HG02981 (cell line): ENCODE measurements around the gene GFAP.

ENCODE experiments used
- ATAC-seq: cut with Tn5 transposase; IDR thresholded peaks from one replicate; pipeline ENCODE4 v1.9.1; 2021; ENCODE audit warnings: mild to moderate bottlenecking, moderate library complexity; ENCODE audit not compliant: unreplicated experiment

Gene GFAP

DNA sequence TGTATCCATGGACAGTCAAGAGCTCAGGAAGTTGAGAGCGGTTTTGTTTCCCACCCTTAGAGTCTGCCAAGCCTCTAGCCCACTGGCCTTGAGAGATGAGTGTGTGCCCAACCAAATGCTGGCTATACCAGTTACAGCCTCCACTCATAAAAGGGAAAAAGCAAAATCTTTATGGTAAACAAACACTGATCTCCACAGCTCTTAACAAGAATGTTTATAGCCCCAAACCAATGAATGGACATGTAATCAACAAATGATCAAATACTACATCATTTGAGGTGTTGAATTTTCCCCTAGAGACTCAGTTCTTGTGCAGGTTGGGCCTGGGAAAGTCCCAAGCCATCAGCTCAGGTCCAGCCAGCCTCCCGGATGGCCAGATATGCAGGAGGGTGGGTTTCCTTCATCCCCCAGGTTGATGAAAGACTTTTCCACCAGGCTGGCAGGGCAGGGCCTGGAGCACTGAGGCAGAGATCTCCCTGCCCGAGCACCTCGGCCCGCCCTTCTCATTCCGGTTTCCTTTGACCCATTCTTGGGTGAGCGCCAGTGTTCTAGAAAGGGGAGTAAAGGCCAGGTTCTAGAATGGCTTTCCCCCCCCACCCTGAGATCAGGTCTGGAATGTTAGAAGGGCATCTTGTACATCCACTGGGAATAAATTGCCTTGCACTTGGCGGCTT lies 12.2 kb downstream of the GFAP start:
- no peak for ATAC-seq

DNA sequence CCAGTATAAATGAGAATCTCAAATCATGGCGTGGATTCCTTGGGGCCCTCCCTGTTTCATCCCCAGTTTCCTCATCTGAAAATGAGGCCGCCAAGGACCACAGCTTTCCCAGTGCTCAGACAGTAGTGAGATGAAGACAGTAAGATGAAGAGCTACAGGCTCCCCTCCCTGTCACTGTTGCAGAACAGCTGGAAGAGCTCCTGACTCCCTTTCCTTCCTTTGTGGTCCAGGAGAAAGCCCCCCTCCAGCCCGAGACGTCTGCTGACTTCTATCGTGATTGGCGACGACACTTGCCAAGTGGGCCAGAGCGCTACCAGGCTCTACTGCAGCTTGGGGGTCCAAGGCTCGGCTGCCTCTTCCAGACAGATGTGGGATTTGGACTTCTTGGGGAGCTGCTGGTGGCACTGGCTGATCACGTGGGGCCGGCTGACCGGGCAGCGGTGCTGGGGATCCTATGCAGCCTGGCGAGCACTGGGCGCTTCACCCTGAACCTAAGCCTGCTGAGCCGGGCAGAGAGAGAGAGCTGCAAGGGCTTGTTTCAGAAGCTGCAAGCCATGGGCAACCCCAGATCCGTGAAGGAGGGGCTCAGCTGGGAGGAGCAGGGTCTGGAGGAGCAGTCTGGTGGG lies 13.1 kb downstream of the GFAP start:
- no peak for ATAC-seq

DNA sequence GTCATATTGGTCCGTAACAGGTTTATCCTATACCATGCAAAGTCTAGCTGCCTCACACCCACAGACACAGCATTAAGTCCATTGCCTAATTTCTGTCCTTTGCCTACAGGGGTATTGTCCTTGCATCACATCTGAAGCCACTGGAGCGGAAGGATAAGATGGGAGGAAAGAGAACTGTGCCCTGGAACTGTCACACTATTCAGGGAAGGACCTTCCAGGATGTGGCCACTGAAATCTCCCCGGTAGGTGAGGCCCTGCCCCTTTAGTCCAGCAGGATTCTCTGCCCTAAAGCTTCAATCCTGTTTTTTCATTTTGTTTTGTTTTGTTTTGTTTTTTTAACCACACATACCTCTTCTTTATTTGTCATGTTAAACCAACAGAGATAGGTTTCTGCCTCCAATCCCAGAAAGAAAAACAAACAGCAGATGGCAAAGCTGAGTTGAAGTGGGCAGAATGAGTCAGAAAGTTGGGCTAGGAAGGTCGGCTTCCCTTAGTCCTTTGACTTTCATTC lies 13.8 kb downstream of the GFAP start:
- no peak for ATAC-seq

DNA sequence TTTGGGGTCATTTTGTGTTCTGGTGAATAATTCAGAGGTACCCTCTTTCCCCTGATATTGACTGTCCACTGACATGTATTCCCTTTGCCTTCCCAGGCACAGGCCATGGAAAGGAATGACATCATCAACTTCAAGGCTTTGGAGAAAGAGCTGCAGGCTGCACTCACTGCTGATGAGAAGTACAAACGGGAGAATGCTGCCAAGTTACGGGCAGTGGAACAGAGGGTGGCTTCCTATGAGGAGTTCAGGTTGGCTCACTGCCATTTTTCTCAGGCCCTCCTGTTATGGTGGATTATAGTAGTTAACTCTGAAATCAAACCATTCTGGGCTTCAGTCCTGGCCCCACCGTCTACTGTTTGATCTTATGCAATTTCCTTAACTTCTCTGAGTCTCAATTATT lies 14.4 kb downstream of the GFAP start:
- no peak for ATAC-seq

DNA sequence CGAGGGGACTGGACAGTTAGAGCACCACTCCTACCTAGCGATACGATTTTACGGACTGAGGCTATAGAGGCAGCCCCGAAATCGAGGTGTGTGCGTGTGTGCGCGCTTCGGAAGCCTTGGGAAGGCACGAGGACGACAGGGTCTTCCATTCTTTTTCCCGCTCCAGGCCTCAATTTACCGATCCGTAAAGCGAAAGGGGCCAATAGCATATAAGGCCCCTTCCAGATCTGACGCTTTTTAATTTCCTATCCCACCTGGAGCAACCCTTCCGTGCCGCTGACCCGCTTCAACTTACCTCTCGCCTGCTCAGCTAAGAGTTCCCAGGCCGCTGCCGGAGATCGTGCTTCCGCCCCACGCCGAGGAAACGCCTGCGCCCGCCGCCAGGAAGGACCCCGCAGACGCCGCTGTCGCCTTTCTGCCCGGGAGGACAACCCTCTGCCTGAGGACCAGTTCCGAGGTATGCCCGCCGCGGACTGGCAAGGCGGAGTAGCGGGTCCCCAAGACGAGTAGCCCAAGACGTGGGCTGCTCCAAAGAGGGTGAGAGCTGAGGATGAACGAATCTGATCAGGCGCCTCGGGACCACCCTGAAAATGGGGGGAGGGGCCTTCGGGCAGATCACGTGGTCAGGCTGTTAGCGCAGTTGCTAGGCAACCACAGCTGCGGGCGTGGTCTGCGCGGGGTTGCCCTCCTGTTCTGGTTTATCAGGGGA lies 16.1 kb downstream of the GFAP start, which contains the start of gene EFTUD2:
TSS of gene EFTUD2 (minus strand) at position 372 of the 709 bp plus-strand sequence. CDS start 4,924 bp downstream, outside the sequence.
- peak; percentile 64 for ATAC-seq

DNA sequence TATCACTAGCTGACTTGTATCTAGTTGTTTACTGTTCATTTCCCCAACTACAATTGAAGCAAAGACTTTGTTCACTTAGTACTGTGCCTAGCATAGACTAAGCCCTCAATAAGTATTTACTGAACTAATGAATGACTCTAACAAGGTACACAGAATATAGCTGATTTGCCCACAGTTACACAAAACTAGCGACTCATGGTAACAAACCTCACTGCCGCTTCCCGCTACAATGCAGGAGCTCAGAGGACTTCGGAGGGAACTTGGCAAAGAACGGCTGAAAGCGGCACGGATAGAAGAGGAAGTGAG lies 16.6 kb downstream of the GFAP start:
- no peak for ATAC-seq

DNA sequence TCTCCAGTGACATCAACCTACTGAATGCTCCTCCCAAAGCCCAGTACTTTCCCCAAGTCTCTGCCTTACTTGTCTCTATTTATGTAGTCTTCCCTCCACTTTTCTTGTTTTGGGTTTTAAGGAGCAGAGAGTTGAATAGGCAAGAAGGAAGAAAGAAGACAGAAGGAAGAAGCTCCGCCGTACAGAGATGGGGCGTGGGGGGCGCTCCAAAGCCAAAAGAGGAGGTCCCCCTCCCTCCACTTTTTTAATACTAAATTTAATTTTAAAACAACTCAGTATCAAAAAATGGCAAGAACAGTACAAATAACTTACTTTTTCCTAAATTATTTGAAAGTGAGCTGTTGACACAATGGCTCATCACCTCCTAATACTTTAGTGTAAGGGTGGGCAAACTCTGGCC lies 20.7 kb downstream of the GFAP start:
- no peak for ATAC-seq

DNA sequence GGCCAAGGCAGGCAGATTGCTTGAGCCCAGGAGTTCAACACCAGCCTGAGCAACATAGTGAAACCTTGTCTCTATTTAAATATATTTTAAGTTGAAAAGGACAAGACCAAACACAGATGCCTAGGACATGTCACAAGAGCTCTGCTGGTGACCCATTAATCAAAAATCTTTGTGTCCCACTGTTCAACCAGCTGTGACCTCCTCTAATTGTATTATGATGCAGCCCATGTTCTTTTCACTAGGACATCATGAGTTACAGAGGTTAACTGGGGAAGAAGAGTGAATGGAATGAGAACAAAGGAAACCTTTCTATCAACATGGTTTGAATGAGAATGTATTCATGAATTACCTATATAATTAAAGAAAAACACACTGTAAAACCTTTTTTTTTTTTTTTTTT lies 23.1 kb downstream of the GFAP start:
- ATAC-seq, result no peak

DNA sequence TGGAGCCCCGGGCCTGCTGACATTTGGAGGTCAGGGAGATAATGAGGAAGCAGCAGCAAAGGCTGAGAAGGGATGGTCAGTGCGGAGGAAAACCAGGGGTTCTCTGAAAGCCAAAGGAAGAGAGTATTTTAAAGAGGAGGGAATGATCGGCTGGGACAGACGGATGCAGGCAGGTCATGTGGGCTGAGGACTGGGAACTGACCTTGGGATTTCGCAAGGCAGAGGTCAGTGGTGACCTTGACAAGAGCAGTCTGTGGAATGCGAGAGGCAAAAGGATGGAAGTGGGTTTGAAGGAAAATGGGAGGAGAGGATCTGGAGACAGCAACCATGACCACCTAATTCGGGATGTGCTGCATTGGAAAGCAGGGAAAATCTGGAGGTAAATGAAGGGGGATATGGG lies 26.3 kb downstream of the GFAP start:
- no peak for ATAC-seq

DNA sequence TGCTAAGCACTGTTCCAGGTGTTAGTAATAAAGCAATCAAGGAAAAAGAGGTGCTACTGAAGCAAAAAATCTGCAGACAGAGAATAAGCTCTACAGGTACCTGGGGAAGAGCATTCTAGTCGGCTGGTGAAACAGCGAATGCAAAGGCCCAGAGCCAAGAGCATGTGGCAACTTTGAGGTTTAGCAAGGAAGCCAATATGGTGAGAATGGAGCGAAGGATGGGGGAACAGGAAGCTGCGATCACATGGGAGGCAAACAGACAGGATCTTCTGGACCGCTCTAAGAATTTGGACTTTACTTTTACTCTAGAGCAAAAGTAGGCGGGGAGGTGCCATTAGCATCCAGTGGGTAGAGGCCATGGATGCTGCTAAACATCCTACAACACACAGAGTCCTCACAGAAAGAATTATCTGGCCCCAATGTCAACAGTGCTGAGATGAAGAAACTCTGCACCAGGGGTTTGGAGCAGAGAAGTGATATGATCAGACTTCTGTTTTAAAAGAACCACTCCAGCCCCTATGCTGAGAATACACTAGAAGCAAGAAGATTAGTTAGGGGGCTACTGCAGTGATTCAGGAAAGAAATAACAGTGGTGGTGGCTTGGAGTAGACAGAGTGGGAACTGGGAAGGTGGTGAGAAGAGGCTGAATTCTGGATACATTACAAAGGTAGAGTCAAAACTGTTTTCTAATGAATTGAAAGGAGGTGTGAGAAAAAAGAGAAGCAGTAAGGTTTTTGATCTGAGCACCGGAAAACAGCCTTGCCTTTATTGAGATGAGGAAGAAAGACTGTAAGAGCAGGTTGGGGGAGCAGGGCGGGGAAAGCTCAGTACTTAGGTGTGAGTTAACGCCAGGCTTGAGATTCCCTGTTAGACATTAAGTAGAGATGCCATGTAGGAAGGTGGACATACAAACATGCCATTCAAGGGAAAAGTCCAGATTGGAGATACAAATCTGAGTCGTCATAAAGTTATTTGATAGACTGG lies 27.0 kb downstream of the GFAP start:
- no peak for ATAC-seq

DNA sequence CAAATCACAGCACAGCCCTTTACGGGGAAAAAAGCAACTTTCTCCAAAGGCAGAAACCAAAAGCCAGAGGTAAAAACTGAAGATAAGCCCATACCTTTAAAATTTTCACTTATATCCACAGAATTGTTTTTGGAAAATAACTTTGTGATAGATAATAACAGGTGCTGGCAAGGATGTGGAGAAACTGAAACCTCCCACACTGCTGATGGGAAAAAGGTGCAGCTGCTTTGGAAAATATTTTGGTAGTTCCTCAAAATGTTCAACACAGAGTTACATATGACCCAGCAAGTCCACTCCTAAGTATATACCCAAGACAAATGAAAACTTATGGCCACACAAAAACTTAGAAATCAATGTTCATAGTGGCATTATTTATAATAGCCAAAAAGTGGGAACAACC lies 28.3 kb downstream of the GFAP start:
- ATAC-seq, result no peak

DNA sequence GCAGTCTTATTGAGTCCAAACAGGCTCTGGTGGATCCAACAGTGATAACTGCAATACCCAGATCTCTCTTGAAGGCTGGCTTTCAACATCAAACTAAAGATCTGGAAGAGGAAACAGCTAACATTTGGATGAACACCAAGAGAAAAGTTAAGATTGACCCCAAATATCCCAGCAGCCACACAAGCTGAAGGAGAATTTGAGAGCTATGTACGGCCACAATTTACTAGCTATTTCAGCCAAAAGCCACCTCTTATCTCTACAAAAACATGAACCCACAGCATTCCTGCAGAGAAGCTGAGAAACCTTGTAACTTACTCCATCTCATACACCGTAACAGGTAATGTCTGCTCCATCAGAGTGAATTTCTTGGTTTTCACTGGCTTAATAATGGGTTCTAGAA lies 30.4 kb downstream of the GFAP start:
- no peak for ATAC-seq

DNA sequence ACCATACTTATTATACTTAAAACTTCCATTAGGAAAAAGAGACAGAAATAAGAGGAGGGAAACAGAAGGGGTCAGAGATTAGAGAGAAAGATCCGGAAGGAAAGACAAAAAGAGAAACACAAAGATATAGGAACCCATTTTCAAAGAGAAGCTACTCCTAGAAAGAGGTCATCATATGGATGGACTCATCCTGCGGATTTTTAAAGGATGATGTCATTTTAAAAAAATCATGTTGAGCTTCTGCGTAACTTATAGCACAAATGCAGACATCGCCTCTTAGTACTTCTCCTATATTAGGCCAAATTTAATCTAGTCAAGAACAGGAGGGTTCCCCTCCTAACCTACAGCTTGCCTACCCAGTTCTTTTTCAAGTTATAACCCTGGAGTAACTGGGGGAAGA lies 34.2 kb downstream of the GFAP start:
- ATAC-seq, result no peak

DNA sequence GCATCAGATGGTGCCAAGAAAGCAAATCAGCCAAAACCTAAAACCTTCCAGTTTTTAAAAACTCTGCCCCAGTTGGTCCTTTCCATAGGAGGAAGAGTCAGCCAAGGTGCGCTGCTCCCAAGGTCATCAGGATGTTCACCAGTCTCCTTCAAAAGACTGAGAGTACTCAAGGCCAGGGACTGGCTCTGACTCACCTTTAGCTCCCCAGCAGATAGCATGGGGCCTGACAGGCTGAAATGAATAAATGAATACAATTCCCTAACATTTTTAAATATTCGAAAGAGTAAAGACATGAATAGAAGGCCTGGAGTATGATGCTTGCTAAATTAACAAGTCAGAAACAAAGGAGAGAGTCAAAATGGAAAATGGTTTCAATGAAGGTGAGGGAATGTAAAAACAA lies 35.2 kb downstream of the GFAP start:
- no peak for ATAC-seq

DNA sequence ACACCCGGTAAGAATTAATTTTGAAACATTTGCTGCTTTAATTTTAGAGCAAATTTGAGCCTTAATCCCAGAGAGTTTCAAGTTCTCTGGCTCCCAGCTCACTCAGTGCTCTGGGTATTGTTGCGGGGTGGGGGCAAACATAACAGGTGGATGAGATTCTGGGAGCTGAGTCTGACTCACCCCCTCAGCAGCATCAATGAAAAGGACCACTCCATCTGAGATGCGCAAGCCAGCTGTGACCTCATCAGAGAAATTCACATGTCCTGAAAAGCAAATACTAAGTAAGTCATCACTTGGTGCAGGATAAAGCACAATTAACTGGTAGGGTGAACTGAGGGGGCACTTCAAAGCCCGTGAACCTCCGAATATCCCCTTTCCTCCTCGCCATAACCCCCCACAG lies 35.9 kb downstream of the GFAP start:
- ATAC-seq, result no peak

DNA sequence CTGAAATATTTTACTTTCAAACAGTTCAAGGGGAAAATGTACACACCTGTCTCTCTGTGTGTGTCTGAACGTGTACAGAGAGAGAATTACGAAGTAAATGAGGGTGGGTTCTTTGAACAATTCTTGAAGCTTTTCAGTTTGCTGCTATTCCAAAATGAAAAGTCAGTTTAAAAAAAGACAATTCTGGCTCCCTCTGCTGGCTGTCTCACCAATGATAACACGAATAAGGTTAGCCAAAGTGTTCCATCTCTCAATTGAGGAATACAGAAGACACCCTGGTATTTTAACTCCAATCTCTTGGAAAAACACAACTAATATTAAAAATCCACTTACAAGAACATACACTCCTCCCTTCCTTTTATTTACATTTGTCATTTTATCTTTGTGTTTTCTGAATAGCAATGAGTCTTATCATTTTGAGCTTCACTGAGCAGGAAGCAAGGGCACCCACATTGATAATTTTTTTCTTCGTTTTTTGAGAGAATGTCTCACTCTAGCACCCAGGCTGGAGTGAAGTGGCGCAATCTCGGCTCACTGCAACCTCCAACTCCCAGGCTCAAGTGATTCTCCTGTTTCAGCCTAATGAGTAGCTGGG lies 36.6 kb downstream of the GFAP start:
- no peak for ATAC-seq

DNA sequence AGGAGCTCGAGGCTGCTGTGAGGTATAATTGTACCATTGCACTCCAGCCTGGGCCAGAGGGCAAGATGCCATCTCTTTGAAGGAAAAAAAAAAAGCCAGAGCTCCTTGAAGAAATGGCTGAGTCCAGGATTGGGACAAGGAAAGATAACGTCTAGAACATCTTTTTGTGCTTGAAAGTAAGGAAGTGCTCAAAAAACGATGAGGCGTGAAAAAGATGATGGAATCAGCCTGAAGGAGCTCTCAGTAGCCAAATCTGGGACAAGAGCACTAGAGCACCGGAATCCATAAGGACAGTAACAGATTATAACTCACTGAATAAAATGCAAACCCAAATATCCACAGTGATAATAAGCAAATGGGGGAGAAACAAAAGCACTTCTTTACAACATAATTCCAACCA lies 38.2 kb downstream of the GFAP start:
- no peak for ATAC-seq

DNA sequence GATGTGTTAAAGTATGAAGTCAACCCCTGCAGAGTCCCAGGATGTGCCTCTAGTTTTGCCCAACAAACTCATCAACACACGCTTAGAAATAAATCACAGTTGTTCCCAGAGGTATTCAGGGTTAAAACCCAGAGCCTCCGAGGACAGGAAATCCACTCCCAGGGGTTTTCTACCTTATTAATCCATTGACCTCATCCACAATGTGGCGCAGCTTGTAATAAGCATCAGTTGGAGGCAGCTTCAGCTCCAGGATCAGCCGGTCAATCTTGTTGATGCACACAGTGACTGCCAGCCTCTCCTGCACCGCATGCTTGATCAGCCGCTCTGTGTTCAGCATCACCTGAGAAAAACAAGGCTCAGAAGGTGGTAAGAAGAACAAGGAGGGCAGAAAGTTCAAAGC lies 39.5 kb downstream of the GFAP start:
- ATAC-seq, result no peak

DNA sequence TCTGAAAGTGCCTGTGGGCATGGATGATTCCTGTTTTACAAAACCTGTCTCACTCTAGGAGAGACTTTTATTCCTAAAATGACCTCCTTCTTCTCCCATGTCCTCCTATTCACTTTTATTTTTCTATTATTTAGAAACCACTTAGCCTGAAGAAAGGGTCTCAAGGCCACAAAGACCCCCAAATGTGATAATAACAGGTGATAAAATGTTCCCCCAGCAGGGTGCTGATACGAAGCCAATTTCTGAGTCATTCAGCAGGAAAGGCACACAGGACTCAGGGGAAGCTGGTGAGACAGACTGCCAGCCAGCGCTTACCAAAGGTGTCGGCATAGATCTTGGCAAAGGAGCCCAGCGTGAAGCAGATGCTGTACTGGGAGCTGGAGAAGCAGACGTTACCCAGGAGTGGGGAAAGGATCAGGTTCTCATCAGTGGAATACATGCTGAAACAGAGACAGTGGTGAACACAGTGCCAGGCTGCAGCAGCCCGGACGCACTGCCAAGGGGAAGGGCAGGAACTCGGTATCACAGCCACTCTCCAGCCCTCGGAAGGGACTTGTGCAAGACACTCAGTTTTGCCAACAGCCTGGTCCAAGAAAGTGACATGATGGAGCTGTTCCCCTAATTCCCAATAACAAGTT lies 43.0 kb downstream of the GFAP start:
- no peak for ATAC-seq

DNA sequence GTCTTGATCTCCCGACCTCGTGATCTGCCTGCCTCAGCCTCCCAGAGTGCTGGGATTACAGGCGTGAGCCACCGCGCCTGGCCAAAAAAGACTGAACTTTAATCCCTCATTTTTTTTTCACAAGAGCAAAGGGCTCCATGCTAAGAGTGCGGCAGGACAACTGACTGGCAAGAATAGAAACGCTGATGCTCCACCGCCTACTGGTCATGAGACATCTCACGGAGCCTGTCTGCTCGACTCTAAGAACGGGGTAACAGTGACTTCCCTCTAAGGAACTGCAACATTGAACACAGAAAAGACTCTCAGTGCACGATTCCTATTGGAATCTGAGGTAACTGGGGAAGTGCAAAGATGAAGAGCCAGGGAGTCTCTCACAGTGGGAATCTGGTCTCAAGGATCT lies 43.7 kb downstream of the GFAP start:
- no peak for ATAC-seq
